Erythroblast (primary cell): ENCODE measurements around the gene FAF2.

Experiments used
- GATA1 ChIP-seq: IDR thresholded peaks from 2 replicates; pipeline ENCODE4 v1.6.1; 2011; ENCODE audit warnings: low read depth, mild to moderate bottlenecking, control low read depth, low read length, moderate library complexity
- POLR2A ChIP-seq: IDR thresholded peaks from 2 replicates; pipeline ENCODE4 v1.6.1; 2011; ENCODE audit warnings: mild to moderate bottlenecking, low read length

DNA sequence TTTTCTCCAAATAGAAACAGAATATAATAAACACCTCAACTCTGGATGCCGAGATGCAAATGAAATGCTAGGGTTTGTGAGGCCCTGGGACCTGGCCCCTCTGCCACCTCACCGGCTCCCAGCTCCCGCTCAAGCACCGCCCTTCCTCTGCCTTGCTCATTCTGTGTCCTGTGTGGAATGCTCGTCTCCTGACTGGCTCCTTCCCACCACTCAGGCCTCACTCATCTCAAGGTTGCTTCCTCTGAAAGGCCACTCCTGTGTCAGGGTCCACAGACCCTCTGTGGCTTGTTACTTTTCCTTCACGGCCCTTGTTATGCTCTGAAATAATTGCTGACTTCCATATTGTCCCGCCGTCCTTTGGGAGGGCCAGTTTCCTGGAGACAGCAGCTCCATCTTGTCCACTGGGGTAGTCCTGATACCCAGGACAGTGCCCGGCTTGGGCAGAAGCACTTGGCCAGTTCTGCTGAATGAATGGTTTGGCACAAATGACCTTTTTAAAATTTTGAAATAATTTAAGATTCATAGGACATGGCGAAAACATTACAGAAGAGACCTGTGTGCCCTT lies 73.6 kb downstream of the FAF2 start:
- TF ChIP-seq POLR2A (no peak), GATA1 (no peak)
